Islet precursor cell (in vitro differentiated cells): ENCODE measurements around the gene SAMD14.

Experiments
- DNase-seq: peaks from one replicate; pipeline ENCODE4 v3.0.0-alpha.2; 2018

The SAMD14 gene

DNA sequence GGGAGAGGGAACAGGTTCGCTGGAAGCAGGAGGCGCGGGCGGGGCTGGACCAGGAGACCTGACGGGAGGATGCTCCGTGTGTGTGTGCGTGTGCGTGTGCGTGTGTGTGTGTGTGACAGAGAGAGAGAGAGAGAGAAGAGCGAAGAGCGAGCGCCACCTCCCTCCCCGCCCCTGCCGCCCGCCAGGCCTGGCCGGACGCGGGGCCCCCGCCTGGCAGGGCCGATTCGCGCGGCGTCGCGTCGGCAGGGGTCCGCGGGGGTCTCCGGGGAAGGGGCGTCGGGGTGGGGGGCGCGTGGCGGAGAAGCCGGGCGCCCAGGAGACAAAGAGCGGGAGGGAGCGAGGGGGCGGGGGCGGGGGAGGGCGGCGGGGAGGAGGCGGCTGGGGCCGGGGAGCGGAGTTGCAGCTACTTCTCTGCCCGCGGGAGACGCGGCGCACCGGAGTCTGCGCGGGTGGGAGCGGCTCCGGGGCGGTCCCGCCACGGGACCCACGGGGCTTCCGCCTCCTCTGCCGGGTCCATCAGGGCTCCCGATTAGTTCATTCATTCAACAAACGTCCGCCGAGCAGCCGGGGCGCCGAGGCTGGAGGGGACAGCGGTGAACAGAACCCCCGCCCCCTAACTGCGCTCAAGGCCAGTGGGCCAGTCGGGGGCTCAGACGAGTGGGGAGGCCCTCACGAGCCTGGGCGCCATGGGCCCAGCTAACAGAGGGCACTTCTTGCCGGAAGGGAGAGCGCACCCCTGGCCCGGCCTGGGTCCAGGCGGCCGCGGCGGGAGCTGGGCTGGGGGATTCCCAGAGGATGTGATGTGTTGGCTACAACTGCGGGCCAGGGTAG lies at the start of gene SAMD14:
Gene SAMD14 (minus strand): TSS at position 433 of the 831 bp plus-strand sequence. CDS start 5,201 bp downstream, outside the sequence.
- peak; percentile 83 for DNase-seq

GRCh38 chr17:50177983-50178834 lies 48.2 kb upstream of the SAMD14 start:
- DNase-seq = peak; percentile 98

DNA sequence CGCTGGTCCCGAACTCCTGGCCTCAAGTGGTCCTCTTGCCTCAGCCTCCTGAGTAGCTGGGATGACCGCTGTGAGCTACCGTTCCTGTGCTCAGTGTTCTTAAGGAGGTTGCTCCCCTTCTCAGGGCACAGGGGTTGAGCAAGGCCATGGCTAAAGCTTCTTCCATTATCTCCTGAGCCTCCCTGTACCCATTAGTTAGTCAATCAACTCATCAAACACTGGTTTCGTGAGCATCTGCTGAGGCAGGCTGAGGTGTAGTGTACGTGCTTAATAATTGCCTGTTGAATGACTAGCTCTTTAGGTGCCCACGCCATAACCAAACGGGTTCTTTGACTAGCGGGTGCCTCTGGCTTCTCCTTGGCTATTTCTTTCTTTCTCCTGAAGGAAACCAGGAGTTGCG lies 47.5 kb upstream of the SAMD14 start:
- no peak for DNase-seq

DNA sequence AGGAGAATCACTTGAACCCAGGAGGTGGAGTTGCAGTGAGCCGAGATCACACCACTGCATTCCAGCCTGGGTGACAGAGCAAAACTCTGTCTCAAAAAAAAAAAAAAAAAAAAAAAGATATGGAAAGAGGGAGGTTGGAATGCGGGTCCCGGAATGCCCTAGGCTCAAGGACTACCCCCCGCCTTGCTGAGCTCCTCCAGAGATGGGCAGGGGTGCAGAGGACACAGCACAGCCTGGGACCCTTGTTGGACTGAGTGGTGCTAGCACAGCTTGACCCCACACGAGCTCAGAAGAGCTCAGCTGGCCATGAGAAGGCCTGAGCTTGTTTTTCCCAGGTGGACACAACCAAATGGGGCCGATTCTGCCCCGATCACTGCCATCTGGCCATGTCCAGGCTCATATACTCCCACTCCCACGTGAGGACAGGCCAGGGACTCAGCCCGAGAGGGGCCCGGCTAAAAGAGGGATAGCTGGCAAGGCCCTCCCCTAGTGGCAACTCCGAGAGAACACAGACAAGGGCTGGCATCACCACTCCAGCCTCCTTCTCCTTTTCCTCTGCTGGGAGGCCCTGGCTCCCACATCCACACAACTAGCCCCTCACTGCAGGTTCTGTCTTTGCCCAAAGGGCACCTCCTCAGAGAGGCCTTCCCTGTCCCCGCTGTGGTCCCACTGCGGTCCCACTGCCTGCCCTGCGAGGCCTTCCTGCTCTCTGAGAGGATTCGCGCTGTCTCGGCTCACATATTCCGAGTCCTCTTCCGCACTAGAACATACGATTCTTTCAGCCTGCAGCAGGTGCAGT lies 46.8 kb upstream of the SAMD14 start:
- no peak for DNase-seq

GRCh38 chr17:50175035-50175807 lies 45.3 kb upstream of the SAMD14 start:
- DNase-seq = no peak

DNA sequence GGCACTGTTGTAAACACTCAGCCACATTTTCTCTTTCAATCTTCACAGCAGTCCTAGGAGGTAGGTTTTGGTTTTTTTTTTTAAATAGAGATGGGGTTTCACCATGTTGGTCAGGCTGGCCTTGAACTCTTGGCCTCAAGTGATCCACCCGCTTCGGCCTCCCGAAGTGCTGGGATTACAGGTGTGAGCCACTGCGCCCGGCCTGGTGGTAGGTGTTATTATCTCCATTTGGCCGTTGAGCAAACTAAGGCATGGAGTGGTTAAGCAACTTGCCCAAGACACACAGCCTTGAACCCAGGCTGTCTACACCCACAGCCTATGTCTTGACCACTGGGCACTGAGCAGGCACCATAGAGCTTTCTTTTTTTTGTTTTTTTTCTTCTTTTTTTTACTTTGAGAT lies 44.5 kb upstream of the SAMD14 start:
- DNase-seq = no peak

DNA sequence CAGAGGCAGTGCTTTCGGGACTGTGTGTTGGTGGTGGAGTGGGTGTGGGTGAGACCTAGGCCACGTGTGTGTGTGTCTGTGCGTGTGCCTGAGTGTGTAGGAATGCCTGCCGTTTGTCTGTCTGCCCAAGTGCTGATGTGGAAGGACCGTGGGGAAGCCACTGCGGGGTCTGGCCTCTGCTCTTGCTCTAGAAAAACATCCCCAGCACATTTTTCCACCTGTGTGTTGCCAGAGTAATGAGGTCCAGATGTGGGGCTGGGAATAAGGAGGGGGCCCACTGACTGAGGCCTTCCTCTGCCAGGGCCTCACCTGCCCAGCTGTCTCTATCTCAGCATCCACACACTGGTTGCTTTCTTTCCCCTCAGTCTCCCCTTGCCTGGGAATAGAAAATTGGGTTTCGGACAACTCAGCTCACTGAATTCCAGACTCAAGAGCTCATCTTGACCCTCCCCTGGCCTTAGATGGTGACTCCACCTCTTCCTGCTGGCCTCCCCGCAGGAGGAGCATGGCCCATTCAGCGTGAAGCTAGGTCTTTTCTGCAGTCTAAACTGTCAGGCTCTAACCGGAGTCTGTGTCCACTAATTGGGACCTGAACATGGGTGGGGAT lies 43.5 kb upstream of the SAMD14 start:
- peak; percentile 92 for DNase-seq

- no peak for DNase-seq
Measured at GRCh38 chr17:50172936-50173334, 43.0 kb upstream of the SAMD14 start.

DNA sequence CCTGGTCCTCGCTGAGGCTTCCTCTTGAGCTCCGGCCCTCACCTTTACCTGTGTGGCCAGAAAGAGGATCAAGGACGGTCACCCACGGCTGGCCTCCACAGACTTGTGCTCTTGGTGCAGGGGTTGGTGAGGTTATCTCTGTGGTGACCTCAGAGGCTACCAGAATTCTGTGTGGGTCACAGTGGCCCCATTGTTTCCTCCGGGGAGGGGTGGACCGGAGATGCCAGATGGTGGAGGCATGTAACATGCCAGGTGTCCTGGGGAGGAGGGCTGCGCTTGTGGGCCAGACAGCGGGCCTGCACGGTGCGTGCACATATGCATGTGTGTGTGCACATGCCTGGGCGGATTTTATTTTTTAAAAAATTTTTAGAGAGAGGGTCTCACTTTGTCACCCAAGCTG lies 42.2 kb upstream of the SAMD14 start:
- no peak for DNase-seq

- no peak for DNase-seq
Measured at GRCh38 chr17:50171371-50172071, 41.6 kb upstream of the SAMD14 start.

DNA sequence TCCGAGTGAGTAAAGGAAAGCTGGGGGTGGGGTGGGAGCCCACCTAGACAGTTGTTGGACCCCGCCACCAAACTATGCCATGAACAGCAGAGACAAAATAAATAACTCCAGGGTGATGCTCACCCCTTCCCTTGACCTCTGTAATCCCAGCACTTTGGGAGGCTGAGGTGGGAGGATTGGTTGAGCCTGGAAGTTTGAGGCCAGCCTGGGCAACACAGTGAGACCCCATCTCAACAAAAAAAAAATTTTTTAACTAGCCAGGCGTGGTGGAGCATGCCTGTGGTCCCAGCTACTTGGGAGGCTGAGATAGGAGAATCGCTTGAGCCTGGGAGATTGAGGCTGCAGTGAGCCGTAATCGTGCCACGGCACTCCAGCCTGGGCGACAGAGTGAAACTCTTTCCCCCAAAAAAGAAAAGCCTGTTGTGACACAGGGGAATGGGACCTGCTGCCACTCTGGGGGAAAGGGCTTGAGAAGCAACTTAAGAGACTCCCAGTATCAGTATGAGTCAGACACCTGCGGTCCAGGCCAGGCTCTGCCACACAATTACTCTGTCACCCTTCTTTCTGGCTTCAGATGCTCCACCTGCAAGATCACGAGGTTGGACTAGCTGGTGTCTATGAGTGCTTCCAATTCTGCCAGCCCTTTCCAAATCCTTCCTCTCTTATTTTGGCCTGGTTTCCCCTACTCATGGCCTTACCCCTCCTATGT lies 40.9 kb upstream of the SAMD14 start:
- no peak for DNase-seq

DNA sequence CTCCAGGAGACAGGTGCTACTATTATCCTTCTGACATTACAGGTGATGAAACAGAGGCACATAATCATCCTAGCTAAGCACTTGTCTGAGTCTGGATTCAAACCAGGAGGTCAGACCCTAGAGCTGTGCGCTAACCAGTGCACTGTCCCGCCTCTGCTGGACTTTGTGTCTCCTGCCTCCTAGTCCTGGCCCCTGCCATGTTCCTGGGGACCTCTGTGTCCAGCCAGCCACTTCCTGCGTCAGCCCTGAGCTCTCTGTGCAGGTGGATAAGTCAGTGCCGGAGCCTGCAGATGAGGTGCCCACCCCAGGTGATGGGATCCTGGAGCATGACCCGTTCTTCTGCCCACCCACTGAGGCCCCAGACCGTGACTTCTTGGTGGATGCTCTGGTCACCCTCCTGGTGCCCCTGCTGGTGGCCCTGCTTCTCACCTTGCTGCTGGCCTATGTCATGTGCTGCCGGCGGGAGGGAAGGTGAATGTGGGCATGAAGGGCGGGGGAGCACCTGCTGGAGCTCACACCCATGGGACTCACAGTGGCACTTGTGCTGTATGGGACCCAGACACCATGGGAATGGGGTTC lies 40.0 kb upstream of the SAMD14 start:
- no peak for DNase-seq

DNA sequence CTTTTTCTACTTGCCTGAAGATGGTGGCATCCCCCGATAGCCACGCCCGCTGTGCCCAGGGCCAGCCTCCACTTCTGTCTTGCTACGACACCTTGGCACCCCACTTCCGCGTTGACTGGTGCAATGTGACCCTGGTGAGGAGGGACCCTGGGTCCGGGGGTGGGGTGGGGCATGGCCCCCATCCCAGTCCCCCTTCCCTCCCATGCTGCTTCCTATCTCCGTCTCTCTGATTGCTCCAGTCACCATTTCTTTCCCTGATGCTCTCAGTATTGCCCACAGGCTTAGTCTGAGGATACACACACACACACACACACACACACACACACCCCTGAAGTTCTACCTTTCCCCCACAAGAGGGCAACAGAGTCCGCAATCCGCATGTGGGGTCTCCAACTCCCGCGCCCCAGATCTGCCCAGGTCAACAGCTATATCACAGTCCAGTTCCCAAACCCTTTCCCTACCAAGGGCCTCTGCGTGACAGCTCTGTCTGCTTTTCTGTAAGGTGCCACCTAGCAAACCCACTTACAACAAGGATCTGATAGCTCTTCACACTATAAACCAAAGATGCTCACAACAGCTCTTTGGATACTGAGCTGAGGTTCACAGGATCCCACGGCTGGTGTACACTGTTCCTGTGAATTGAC lies 39.3 kb upstream of the SAMD14 start:
- peak; percentile 92 for DNase-seq

- DNase-seq = no peak
Measured at GRCh38 chr17:50168319-50168718, 38.4 kb upstream of the SAMD14 start.

DNA sequence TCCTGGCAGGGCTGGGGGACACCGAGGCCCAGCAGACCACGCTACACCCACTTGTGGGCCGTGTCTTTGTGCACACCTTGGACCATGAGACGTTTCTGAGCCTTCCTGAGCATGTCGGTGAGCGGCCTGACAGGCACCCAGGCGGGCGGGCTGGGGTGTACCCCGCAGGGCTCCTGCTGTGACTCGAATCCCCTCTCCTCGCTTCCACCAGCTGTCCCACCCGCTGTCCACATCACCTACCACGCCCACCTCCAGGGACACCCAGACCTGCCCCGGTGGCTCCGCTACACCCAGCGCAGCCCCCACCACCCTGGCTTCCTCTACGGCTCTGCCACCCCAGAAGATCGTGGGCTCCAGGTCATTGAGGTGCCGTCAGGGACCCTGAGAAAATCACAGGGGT lies 37.4 kb upstream of the SAMD14 start:
- DNase-seq = no peak

DNA sequence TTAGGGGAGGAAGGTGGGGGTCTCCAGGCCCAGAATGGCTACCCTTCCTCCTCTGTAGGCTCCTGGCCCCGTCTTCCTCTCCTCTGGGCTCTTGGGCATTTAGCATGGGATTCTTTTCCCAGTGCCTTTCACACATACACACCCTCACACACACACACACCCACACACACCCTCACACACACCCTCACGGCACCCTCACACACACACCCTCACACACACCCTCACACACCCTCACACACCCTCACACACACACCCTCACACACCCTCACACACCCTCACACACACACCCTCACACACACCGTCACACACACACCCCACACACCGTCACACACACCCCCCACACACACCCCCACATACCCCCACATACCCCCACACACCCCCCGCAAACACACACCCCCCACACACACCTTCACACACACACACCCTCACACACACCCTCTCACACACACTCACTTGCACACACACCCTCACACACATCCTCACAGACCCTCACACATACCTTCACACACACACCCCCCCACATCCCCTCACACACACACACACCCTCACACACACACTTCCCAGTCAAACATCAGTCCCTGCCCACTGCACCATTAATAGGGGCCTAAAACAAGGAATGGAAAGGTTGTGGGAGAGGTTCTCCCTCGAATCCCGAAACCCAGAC lies 36.7 kb upstream of the SAMD14 start:
- no peak for DNase-seq

DNA sequence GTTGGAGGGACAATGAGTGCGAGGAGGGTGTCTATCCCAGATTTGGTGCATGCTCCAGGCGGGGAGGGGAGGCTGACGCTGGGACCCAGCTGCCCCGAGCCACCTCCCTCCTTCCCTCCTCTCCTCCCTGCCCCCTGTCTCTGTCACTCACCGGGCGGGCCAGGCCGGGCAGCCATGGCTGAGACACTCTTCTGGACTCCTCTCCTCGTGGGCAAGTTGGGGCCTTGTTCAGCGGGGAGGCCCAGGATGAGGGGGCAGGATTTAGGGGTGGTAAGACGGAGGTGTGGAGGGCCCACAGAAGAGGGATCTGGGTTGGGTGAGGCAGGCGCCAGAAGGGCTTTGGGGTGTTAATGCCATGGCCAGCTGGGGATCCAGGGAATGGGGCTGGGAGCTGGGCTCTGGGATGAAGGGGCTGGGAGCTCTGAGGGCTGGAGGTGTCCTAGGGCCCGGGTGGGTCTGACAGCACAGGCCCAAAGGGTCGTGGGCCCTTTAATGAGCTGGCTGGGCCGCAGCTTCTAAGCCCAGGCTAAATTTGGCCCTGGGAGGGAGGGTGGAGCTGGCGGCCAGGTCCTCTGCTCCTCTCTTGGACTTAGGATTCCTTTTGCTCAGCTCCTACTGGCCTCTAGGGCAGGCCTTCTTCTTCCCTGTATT lies 36.0 kb upstream of the SAMD14 start, which contains the start of gene SGCA:
Gene SGCA (plus strand): TSS at position 139 of the 651 bp plus-strand sequence. CDS start 36 bp downstream, at position 175.
- DNase-seq = no peak

- DNase-seq = no peak
Measured at GRCh38 chr17:50165466-50165865, 35.5 kb upstream of the SAMD14 start.
